ENCODE results near the gene NUSAP1. TPM values are rescaled to one million over a fixed set of nuclear protein-coding genes. Genes with fewer than 3 reads are reported as not detected.

Gene NUSAP1
- total RNA-seq, 1 donor from 2014 or later = 7.0 TPM

GRCh38 chr15:41392659-41393058, 60.0 kb downstream of the NUSAP1 start:
- ATAC-seq (no peak), DNase-seq (no peak)
- H3K27ac ChIP-seq = no peak overlapping the region
- intact Hi-C loops (cut with DNase I) = no loop called here
- peaks cover 77% of the 10 kb centered on the region for H3K36me3 ChIP-seq
- H3K9me3 ChIP-seq = no peaks in the 10 kb centered on the region
- no peaks in the 10 kb centered on the region for H3K27me3 ChIP-seq (ENCODE audit: low read depth)
- TF ChIP-seq, protein P1, sequence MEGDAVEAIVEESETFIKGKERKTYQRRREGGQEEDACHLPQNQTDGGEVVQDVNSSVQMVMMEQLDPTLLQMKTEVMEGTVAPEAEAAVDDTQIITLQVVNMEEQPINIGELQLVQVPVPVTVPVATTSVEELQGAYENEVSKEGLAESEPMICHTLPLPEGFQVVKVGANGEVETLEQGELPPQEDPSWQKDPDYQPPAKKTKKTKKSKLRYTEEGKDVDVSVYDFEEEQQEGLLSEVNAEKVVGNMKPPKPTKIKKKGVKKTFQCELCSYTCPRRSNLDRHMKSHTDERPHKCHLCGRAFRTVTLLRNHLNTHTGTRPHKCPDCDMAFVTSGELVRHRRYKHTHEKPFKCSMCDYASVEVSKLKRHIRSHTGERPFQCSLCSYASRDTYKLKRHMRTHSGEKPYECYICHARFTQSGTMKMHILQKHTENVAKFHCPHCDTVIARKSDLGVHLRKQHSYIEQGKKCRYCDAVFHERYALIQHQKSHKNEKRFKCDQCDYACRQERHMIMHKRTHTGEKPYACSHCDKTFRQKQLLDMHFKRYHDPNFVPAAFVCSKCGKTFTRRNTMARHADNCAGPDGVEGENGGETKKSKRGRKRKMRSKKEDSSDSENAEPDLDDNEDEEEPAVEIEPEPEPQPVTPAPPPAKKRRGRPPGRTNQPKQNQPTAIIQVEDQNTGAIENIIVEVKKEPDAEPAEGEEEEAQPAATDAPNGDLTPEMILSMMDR (IDR thresholded peaks at IDR 0.05) = no peak
- H3K4me3 ChIP-seq = no peak overlapping the region
- peaks cover 8% of the 10 kb centered on the region for H3K4me1 ChIP-seq

DNA sequence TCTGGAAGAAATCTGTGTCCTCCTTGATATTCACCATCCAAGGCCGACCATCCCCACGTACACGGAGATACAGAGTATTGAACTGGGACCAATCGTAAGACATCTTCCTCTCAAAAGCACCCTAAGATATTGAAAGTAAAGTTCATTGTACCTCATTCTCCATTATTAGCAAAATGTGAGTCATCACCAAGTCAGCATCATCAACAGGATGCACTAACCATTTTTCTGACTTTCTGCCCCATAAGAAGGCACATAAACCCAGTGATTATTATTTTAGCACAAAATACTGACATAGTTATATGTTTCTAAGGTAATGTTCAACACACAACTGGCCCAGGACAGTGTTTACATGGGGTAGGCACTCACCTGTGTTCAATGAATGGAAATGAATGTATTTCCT, 62.2 kb downstream of the NUSAP1 start:
- intact Hi-C loops (cut with DNase I) = no loop called here
- H3K9me3 ChIP-seq = no peaks in the 10 kb centered on the region
- H3K4me1 ChIP-seq = peaks cover 8% of the 10 kb centered on the region
- peaks cover 56% of the 10 kb centered on the region for H3K36me3 ChIP-seq
- TF ChIP-seq, protein P1 (IDR thresholded peaks at IDR 0.05) = no peak
- no peaks in the 10 kb centered on the region for H3K27me3 ChIP-seq (ENCODE audit: low read depth)
- no peak for ATAC-seq
- no peak overlapping the region for H3K27ac ChIP-seq
- no peak overlapping the region for H3K4me3 ChIP-seq
- DNase-seq = no peak

- Histone ChIP-seq H3K9me3 (no peaks in the 10 kb centered on the region), H3K27me3 (ENCODE audit: low read depth) (no peaks in the 10 kb centered on the region), H3K4me1 (peaks cover 9% of the 10 kb centered on the region), H3K36me3 (peaks cover 46% of the 10 kb centered on the region), H3K27ac (peak overlapping the region; percentile 18), H3K4me3 (no peak overlapping the region)
- TF ChIP-seq, protein P1 (IDR thresholded peaks at IDR 0.05) = no peak
- ATAC-seq = peak; percentile 79 to 90
- DNase-seq = no peak
- intact Hi-C loops (cut with DNase I) = no loop called here
These were observed 63.4 kb downstream of the NUSAP1 start for GRCh38 chr15:41396111-41396510.

GRCh38 chr15:41401904-41402267, 69.2 kb downstream of the NUSAP1 start:
- ATAC-seq = peak in 1 of 2 donors; percentile 38

GRCh38 chr15:41407341-41407740, 74.7 kb downstream of the NUSAP1 start:
- H3K4me3 ChIP-seq = no peak overlapping the region
- no peaks in the 10 kb centered on the region for H3K4me1 ChIP-seq
- ATAC-seq (no peak), DNase-seq (no peak)
- H3K27me3 ChIP-seq (ENCODE audit: low read depth) = no peaks in the 10 kb centered on the region
- H3K27ac ChIP-seq = no peak overlapping the region
- no peaks in the 10 kb centered on the region for H3K9me3 ChIP-seq
- intact Hi-C loops (cut with DNase I) = no loop called here
- TF ChIP-seq, protein P1 (IDR thresholded peaks at IDR 0.05) = no peak
- H3K36me3 ChIP-seq = no peaks in the 10 kb centered on the region

More at GRCh38 chr15:41401904-41402267, 69.2 kb downstream of the NUSAP1 start:
- Histone ChIP-seq H3K4me1 (peaks cover 10% of the 10 kb centered on the region), H3K36me3 (peaks cover 3% of the 10 kb centered on the region), H3K27ac (peak overlapping the region; percentile 95), H3K27me3 (ENCODE audit: low read depth) (no peaks in the 10 kb centered on the region), H3K9me3 (no peaks in the 10 kb centered on the region), H3K4me3 (peak overlapping the region; percentile 98)
- TF ChIP-seq, protein P1 (IDR thresholded peaks at IDR 0.05) = no peak
- DNase-seq = no peak
- intact Hi-C loops (cut with DNase I) = no loop called here

DNA sequence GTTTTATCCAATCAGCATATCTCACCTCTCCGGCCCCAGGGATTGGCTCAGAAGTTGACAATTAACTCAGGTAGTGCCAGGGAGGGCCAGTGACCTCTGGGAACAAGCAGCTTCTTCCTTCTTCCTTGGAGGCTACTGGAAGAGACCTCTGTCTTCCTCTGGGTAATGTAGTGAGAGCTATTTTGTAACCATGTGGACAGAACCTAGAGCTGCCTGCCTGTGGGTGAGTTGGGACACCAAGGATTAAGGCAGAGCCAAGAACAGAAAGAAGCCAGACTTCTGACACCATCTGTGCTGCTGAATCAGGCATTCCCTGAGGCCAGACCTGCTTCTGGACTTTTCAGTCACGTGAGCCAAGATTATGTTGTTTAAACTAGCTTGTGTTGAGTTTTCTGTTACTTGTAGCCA, 75.6 kb downstream of the NUSAP1 start:
- peak; percentile 23 to 55 for ATAC-seq
- intact Hi-C loops (cut with DNase I) = no loop called here
- no peaks in the 10 kb centered on the region for H3K4me1 ChIP-seq
- TF ChIP-seq, protein P1 (IDR thresholded peaks at IDR 0.05) = no peak
- H3K9me3 ChIP-seq = no peaks in the 10 kb centered on the region
- no peak overlapping the region for H3K4me3 ChIP-seq
- no peaks in the 10 kb centered on the region for H3K36me3 ChIP-seq
- H3K27ac ChIP-seq = no peak overlapping the region
- H3K27me3 ChIP-seq (ENCODE audit: low read depth) = no peaks in the 10 kb centered on the region
- no peak for DNase-seq
